ENCODE measurements around the gene LECT2. TPM values are rescaled to one million over a fixed set of nuclear protein-coding genes. Genes with fewer than 3 reads are reported as not detected.

The LECT2 gene
- polyA plus RNA-seq, 6 donors from 2014 or later: not detected

DNA sequence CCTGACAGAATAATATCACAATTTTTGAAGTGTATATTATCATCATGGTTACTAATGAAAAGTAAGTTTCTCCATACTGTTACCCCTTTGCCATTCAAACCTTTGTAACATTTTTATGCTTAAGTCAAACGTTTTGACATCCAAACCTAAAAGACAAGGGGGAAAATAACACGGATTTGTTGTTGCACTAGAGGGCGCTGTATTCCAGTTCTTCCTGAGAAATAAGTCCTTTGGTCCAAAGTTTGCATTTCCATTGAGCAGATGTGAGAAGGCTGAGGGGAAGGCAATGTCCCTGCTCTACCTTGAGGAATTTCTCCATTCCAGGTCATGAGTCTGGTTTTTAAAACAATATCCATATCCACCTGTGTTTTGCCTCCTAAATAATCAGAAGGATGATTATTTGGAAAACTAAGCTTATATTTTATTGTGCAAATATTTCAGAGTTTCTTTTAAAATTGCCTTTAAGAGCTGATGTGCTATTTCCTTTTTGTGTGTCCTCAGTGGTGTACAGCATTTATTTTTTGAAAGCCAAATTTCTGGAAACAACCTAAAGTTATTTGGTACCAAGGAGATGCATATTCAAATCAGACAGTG is 9.7 kb downstream of the LECT2 start:
- DNase-seq: peak; percentile 3
- Mint-ChIP-seq H3K4me3 (no peak overlapping the region), H3K36me3 (no peaks in the 10 kb centered on the region), H3K27me3 (peaks cover 9 to 23% (median 18%) of the 10 kb centered on the region in 3 donors), H3K4me1 (no peaks in the 10 kb centered on the region), H3K27ac (no peak overlapping the region), H3K9me3 (no peaks in the 10 kb centered on the region)
- no peak for ATAC-seq (ENCODE audit: low read depth in 2 of 2)

DNA sequence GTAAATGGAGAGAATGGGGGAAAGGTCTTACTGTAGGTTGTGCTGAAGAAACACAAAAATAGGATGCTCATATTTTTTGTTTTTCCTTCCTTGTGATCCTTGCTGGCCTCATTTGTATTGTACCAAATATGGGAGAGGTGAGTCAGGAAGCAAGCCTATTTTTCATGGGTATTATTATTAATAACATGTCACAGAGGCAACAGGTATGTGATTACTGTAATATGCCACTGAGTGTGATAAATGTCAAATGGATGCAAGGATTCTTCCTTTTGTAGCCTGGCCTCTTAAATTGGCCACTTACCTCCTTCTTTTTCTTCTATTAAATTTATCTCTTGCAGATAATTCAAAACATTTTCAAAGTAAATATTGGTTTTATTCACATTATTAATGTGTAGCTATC is 10.2 kb downstream of the LECT2 start:
- Mint-ChIP-seq H3K9me3 (no peaks in the 10 kb centered on the region), H3K27me3 (peaks cover 9 to 23% (median 13%) of the 10 kb centered on the region in 3 donors), H3K4me1 (no peaks in the 10 kb centered on the region), H3K4me3 (no peak overlapping the region), H3K27ac (peak overlapping the region in 2 of 6 donors; percentile 3 to 20), H3K36me3 (no peaks in the 10 kb centered on the region)
- DNase-seq (no peak), ATAC-seq (ENCODE audit: low read depth in 2 of 2) (no peak)

DNA sequence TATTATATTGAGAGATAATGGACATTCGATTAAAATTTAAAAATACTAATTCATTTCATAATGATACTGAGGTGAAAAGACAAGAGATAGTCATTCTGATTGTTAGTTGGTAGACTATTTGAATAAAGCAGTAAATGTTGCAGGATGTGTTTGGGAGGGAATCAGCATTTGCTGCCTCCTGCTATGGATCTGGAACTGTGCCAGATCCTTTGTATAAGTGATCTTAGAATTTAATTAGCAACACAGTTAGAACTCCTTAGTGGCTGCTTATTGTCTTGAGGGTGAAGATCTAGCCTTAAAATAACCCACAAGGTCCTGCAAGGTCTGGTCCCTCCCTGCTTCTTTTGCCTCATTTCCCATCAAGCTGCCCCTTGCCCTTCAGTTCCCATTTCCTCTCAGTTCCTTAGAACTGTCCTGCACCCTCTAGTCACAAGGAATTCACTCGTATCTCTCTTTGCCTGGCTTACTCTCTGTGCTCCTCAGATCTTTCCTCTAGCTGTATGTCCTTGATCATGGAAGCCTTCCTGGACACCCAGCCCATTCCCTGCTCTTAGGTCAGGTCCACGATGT is 12.5 kb downstream of the LECT2 start:
- Mint-ChIP-seq H3K27me3 (peaks cover 9 to 28% (median 13%) of the 10 kb centered on the region in 3 donors), H3K36me3 (no peaks in the 10 kb centered on the region), H3K9me3 (no peaks in the 10 kb centered on the region), H3K4me3 (no peak overlapping the region), H3K4me1 (no peaks in the 10 kb centered on the region), H3K27ac (no peak overlapping the region)
- ATAC-seq (ENCODE audit: low read depth in 2 of 2) (no peak), DNase-seq (no peak)

DNA sequence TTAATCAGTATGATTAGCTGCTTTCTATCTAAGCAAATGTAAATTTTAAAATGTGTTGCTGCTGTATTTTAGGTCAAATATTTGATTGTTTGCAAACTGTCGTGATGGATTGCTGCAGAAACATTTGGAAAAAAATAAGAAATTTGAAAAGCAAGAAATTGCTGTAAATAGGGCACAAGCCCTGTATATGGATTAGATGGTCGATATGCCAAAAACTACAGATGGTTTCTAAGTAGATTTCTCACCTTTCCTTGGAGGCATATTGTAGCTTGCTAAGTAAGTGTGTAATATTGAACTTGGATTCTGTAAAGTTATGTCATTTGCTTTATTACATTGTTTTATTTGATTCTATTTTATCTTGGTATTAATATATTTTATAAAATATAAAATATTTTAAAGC is 13.1 kb downstream of the LECT2 start:
- no peak for ATAC-seq (ENCODE audit: low read depth in 2 of 2)
- H3K27ac Mint-ChIP-seq: no peak overlapping the region
- no peak for DNase-seq
- peaks cover 9 to 28% (median 13%) of the 10 kb centered on the region in 3 donors for H3K27me3 Mint-ChIP-seq
- H3K4me1 Mint-ChIP-seq: no peaks in the 10 kb centered on the region
- H3K36me3 Mint-ChIP-seq: no peaks in the 10 kb centered on the region
- H3K4me3 Mint-ChIP-seq: no peak overlapping the region
- no peaks in the 10 kb centered on the region for H3K9me3 Mint-ChIP-seq

DNA sequence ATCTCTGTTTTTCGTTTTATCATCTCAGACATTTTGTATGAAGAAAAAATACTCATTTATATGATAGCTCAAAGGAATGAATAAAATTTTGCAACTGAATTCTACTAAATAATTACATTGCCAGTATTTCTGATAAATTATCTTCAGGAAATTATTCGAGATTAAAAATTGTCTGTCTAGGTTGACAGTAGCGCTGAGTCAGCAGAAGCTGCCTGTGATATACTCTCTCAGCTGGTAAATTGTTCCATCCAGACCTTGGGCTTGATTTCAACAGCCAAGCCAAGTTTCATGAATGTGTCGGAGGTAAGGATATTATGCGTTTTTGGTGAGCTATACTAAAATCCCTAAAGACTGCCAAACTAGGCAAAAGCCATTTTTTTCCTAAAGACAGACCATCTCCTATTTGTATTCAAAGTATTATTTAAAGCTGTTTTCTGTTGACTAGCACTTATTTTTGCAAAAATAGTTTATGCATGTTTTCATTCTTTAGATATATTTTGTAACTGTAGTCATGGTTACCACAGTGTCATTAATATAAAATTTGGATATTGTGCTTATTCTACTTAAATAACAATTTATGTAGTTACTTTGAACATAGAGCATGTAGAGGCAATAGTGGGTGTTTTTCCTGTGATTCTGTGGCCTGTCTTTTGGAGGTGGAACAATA is 17.4 kb downstream of the LECT2 start:
- H3K4me1 Mint-ChIP-seq: no peaks in the 10 kb centered on the region
- DNase-seq (no peak), ATAC-seq (ENCODE audit: low read depth in 2 of 2) (no peak)
- H3K27ac Mint-ChIP-seq: no peak overlapping the region
- no peaks in the 10 kb centered on the region for H3K36me3 Mint-ChIP-seq
- no peak overlapping the region for H3K4me3 Mint-ChIP-seq
- peaks cover 0 to 2% (median 0%) of the 10 kb centered on the region in 7 donors for H3K9me3 Mint-ChIP-seq
- peaks cover 9 to 22% (median 15%) of the 10 kb centered on the region in 3 donors for H3K27me3 Mint-ChIP-seq

DNA sequence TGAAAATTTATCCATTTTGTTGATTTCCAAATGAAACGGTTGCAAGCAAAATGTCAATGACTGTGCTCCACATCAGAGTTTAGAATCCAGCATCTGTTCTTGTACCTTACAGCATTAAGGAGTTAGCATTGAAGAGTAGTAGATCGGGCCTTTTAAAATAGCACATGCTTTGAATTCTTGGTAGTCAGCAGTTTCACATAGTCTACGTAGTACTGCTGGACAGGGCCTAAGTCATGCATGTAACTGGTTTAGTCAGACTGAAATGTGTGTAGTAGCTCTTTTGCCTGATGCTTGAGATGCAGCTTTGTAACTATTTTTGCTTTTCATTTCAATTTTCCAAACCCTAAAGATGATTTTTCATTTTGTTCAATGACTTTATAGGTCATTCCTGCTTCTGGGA is 19.8 kb downstream of the LECT2 start:
- no peak for DNase-seq
- H3K9me3 Mint-ChIP-seq: peaks cover 0 to 3% (median 0%) of the 10 kb centered on the region in 7 donors
- H3K36me3 Mint-ChIP-seq: no peaks in the 10 kb centered on the region
- H3K27me3 Mint-ChIP-seq: peaks cover 18 to 25% (median 22%) of the 10 kb centered on the region in 3 donors
- H3K4me1 Mint-ChIP-seq: no peaks in the 10 kb centered on the region
- no peak overlapping the region for H3K4me3 Mint-ChIP-seq
- no peak overlapping the region for H3K27ac Mint-ChIP-seq
- ATAC-seq (ENCODE audit: low read depth in 2 of 2): no peak

DNA sequence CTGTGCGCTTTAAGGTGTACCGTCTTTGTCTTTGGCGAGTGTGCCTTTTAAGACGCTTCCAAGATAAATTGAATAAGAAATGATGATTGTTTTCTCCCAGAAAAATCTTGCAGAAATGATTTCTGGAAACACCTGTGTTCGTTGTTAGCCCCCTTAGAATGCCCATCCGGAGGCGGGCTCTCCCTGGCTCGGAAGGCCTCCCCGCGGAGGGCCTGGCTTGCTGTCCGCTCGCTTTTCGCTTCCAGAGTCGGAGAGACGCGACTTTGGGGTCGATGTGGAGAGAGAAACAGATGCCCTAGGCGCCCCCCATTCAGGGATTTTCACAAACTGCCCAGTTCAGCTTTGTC is 23.9 kb downstream of the LECT2 start:
- H3K9me3 Mint-ChIP-seq: peaks cover 0 to 10% (median 0%) of the 10 kb centered on the region in 7 donors
- ATAC-seq (ENCODE audit: low read depth in 2 of 2): no peak

DNA sequence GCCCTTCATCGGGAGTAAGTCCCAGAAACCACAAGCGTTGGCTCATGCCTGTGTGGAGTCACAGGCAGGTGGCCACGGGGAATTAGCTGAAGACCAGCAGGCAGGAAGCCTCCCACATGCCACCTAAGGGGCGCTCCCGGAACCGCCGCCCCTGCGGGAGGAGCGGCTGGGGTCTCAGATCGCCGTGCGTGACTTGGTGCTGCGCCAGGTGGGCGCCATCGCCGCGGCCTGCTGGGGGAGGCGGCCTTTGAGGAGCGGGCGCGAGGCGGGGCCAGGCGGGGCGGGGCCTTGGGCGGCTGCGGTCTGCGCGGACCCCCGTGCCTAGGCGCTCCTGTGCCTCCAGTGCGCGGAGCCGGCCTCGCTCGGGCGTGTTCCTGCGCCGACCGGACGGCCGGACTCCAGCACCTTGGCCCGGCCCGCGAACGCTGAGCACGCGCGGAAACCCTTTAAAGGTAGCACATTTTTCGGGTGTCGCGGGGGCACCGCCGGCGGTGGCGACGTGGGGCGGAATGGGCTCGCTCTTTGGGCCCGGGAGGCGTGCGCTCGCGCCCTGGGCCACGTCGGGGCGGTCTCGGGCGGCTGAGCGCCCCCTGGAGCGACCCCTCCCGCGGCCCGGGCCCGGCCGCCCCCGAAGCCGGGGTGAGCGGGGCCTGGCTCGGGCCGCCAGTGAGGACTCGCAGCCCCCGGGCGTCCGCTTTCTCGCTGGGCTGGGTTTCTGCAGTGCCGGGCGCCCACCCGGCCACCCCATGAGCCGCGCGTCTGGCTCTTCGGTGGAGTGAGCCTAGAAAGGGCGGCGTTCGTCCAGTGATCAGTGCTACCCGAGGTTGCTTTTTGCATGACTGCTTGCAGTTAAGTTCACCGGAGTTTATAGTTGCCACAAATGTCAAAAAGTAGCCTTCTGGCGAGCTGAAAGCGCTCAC is 24.5 kb downstream of the LECT2 start:
- Mint-ChIP-seq H3K4me3 (peak overlapping the region in 1 of 8 donors; percentile 15), H3K27me3 (peaks cover 36 to 50% (median 48%) of the 10 kb centered on the region in 3 donors), H3K27ac (no peak overlapping the region), H3K36me3 (no peaks in the 10 kb centered on the region), H3K9me3 (peaks cover 0 to 10% (median 0%) of the 10 kb centered on the region in 7 donors), H3K4me1 (peaks cover 0 to 4% (median 0%) of the 10 kb centered on the region in 3 donors)
- DNase-seq (no peak), ATAC-seq (ENCODE audit: low read depth in 2 of 2) (no peak)

More for the DNA sequence above, 23.9 kb downstream of the LECT2 start:
- Mint-ChIP-seq H3K27ac (no peak overlapping the region), H3K4me3 (peak overlapping the region in 1 of 8 donors; percentile 15), H3K27me3 (peaks cover 37 to 48% (median 46%) of the 10 kb centered on the region in 3 donors), H3K36me3 (no peaks in the 10 kb centered on the region), H3K4me1 (peaks cover 0 to 4% (median 0%) of the 10 kb centered on the region in 3 donors)
- DNase-seq: no peak

DNA sequence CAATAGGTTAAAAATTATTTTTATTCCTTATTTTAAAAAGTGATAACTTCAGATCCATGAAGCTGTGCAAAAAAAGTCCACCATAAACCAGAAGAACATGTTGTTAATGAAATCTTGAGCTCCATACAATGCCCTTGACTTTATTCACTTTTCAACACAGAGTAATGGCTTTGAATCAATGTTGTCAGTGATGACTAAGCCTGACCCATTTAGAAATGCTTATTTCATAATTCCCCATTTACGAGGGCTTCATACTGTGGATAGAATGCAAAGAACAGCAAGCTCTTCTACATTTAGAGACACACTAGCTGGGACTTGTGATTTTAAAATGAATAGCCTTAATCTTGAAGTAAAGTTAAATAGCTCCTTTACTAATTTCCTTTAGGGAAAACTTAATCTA is 33.4 kb downstream of the LECT2 start:
- H3K27me3 Mint-ChIP-seq: peaks cover 45 to 56% (median 54%) of the 10 kb centered on the region in 3 donors
- no peak for ATAC-seq (ENCODE audit: low read depth in 2 of 2)
- H3K4me1 Mint-ChIP-seq: no peaks in the 10 kb centered on the region
- DNase-seq: no peak
- no peak overlapping the region for H3K4me3 Mint-ChIP-seq
- H3K9me3 Mint-ChIP-seq: peaks cover 0 to 7% (median 2%) of the 10 kb centered on the region in 7 donors
- H3K27ac Mint-ChIP-seq: no peak overlapping the region
- H3K36me3 Mint-ChIP-seq: no peaks in the 10 kb centered on the region

DNA sequence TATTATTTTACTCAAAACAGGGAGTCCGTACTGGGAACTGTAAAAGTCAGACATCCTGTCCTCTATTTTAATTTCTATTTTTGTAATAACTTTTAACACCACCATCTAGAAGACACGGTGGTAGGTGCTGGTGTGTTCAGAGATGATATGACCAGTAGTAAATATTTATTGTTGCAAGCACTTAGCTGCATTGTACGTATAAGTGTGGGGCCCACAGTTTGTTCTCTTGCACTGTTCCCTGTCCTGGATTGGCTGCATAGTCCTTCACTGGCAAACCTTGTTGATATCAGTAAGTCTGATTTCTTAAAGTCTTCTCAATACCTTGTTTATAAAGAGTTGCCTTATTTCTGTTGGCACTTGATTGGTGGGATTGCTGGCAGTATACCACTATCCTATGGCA is 34.6 kb downstream of the LECT2 start:
- no peak overlapping the region for H3K27ac Mint-ChIP-seq
- peaks cover 0 to 7% (median 2%) of the 10 kb centered on the region in 7 donors for H3K9me3 Mint-ChIP-seq
- ATAC-seq (ENCODE audit: low read depth in 2 of 2): no peak
- no peaks in the 10 kb centered on the region for H3K4me1 Mint-ChIP-seq
- no peak overlapping the region for H3K4me3 Mint-ChIP-seq
- H3K36me3 Mint-ChIP-seq: no peaks in the 10 kb centered on the region
- H3K27me3 Mint-ChIP-seq: peaks cover 42 to 52% (median 47%) of the 10 kb centered on the region in 3 donors
- DNase-seq: no peak

DNA sequence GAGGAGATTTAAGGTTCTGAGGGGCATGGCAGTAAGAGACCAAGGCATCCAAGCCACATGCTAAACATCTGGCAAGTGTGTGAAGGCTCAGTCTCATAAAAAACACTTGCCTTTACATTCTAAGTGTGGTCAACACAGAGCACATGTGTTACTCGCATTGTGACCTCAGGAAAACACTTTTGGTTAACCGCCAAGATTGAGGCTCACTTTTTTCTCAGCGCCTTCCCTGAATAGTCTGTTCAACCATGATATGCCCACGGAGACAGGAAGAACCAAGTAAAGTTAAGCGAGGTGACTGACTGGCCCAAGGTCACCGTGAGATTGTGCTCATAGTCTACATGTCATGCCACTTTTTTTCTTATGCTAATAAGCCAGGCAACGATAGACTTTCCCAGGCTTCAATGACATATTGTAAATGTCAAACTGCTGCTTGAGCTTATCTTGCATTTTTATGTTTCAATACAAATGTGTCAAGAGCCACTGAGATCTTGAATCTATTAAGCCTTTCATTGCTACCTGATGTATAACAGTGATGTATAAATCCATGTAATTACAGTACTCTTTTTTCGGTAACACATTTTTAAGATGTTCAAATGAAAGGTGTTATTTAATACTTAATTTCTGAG is 38.0 kb downstream of the LECT2 start:
- Mint-ChIP-seq H3K9me3 (peaks cover 0 to 10% (median 4%) of the 10 kb centered on the region in 7 donors), H3K27me3 (peaks cover 36 to 41% (median 41%) of the 10 kb centered on the region in 3 donors), H3K4me1 (no peaks in the 10 kb centered on the region), H3K36me3 (no peaks in the 10 kb centered on the region), H3K4me3 (no peak overlapping the region), H3K27ac (no peak overlapping the region)
- ATAC-seq (ENCODE audit: low read depth in 2 of 2) (no peak), DNase-seq (no peak)

DNA sequence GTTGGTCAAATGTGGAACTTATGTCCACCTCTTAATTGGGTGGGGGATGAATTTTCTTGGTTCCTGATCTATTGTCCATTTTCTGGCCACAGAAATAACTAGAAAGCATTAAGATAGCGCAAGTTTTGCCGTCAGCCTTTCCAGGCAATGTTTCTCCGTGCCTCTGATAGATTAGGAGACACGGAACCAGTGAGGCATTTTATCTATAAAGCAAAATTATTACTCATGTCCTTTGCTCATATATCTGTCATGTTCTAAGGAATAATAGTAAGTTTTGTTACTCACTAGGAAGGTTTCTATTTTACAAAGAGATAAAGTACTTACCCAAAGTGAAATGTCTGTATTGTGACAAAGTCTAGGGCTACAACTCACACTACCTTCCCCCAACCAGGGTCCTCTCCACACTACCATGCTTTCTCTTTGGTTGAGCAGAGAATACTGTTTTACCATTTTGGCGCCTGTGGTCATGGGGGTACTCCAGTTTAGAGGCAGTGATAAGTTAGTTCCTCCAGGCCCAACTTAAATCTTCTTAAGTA is 39.2 kb downstream of the LECT2 start:
- H3K27me3 Mint-ChIP-seq: peaks cover 38 to 43% (median 41%) of the 10 kb centered on the region in 3 donors
- H3K9me3 Mint-ChIP-seq: peaks cover 0 to 10% (median 4%) of the 10 kb centered on the region in 7 donors
- ATAC-seq (ENCODE audit: low read depth in 2 of 2): no peak
- H3K27ac Mint-ChIP-seq: no peak overlapping the region
- DNase-seq: no peak
- H3K4me1 Mint-ChIP-seq: no peaks in the 10 kb centered on the region
- no peak overlapping the region for H3K4me3 Mint-ChIP-seq
- no peaks in the 10 kb centered on the region for H3K36me3 Mint-ChIP-seq
